Measurements from ENCODE around the gene NFX1.
"Not testable (repeated sequence)": the region's sequence is repeated elsewhere in the genome, so short reads cannot be mapped to it uniquely, and the experiment has no call there.

The NFX1 gene

DNA sequence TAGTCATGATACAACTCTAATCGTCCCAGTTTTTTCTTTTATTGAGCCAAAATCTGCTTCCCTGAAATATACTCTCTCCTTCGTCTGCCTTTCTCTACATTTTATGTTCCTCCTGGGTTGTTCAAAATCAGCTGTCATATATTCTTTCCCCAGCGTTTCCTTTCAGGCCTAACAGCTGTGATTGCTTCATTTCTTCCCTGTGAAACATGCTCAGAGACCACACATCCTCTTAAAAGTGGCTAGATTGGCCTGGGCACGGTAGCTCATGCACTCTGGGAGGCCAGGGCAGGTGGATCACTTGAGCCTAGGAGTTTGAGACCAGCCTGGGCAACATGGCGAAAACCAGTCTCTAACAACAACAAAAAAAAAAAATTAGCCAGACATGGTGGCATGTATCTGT, 25.1 kb downstream of the NFX1 start:
- H3K36me3 Mint-ChIP-seq = peaks cover 29% of the 10 kb centered on the region
- no peak overlapping the region for H3K27ac Mint-ChIP-seq

GRCh38 chr9:33317136-33317535, 26.8 kb downstream of the NFX1 start:
- H3K36me3 Mint-ChIP-seq = peaks cover 37% of the 10 kb centered on the region
- H3K4me3 Mint-ChIP-seq, H3K9me3 Mint-ChIP-seq, H3K27me3 Mint-ChIP-seq, H3K27ac Mint-ChIP-seq: not testable (repeated sequence)
- peaks cover 13% of the 10 kb centered on the region for H3K4me1 Mint-ChIP-seq

More for the DNA sequence above, 25.1 kb downstream of the NFX1 start:
- Mint-ChIP-seq H3K4me3 (no peak overlapping the region), H3K9me3 (no peaks in the 10 kb centered on the region), H3K27me3 (no peaks in the 10 kb centered on the region), H3K4me1 (peaks cover 6% of the 10 kb centered on the region)

GRCh38 chr9:33318225-33318624, 27.9 kb downstream of the NFX1 start:
- Mint-ChIP-seq H3K27me3 (no peaks in the 10 kb centered on the region), H3K4me1 (peaks cover 13% of the 10 kb centered on the region), H3K27ac (no peak overlapping the region), H3K36me3 (peaks cover 43% of the 10 kb centered on the region), H3K9me3 (no peaks in the 10 kb centered on the region), H3K4me3 (no peak overlapping the region)

DNA sequence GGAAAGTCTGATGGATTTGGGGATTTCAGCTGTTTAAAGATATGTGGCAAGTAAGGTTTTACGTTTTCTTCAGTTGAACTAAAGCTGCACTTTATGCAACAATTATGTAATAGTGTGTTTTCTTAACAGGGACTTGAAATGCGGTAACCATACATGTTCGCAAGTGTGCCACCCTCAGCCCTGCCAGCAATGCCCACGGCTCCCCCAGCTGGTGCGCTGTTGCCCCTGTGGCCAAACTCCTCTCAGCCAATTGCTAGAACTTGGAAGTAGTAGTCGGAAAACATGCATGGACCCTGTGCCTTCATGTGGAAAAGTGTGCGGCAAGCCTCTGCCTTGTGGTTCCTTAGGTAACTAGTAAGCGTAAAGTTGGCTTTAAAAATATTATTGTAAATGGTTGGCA, 28.5 kb downstream of the NFX1 start:
- no peaks in the 10 kb centered on the region for H3K9me3 Mint-ChIP-seq
- H3K27ac Mint-ChIP-seq = no peak overlapping the region
- H3K4me1 Mint-ChIP-seq = peaks cover 13% of the 10 kb centered on the region
- no peaks in the 10 kb centered on the region for H3K27me3 Mint-ChIP-seq
- H3K4me3 Mint-ChIP-seq = no peak overlapping the region
- H3K36me3 Mint-ChIP-seq = peaks cover 41% of the 10 kb centered on the region

GRCh38 chr9:33320230-33320567, 29.9 kb downstream of the NFX1 start:
- H3K36me3 Mint-ChIP-seq = peaks cover 42% of the 10 kb centered on the region
- no peaks in the 10 kb centered on the region for H3K27me3 Mint-ChIP-seq
- no peaks in the 10 kb centered on the region for H3K9me3 Mint-ChIP-seq
- peaks cover 13% of the 10 kb centered on the region for H3K4me1 Mint-ChIP-seq
- peak overlapping the region; percentile 75 for H3K27ac Mint-ChIP-seq
- no peak overlapping the region for H3K4me3 Mint-ChIP-seq

GRCh38 chr9:33320568-33321261, 30.4 kb downstream of the NFX1 start:
- Mint-ChIP-seq H3K27ac (peak overlapping the region; percentile 75), H3K36me3 (peaks cover 40% of the 10 kb centered on the region), H3K4me3 (peak overlapping the region; percentile 36)

DNA sequence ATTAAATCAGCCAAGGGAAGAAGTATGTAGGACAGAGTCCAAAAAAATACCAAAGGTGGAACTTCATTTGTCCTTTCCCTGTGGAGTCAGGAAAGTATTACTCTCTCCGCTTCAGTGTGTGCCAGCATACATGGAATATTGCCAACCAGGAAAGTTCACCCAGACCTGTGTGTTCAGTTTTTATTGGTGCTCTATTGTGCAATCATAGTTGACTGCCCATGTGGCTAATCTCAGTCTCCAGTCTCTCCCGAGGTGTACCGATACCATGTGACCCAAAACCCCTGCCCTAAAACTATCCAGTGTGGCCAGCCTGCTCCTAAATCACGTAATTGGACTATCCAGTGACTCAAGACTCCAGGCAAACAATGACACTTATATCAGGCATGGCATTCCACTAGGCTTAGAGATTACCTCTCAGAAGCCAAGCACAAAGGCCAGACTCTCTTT, 38.8 kb downstream of the NFX1 start:
- H3K27me3 Mint-ChIP-seq = no peaks in the 10 kb centered on the region
- H3K4me3 Mint-ChIP-seq = no peak overlapping the region
- no peaks in the 10 kb centered on the region for H3K9me3 Mint-ChIP-seq
- H3K27ac Mint-ChIP-seq = no peak overlapping the region
- peaks cover 24% of the 10 kb centered on the region for H3K36me3 Mint-ChIP-seq
- no peaks in the 10 kb centered on the region for H3K4me1 Mint-ChIP-seq

More at GRCh38 chr9:33320568-33321261, 30.4 kb downstream of the NFX1 start:
- Mint-ChIP-seq H3K27me3 (no peaks in the 10 kb centered on the region), H3K4me1 (peaks cover 13% of the 10 kb centered on the region), H3K9me3 (no peaks in the 10 kb centered on the region)

DNA sequence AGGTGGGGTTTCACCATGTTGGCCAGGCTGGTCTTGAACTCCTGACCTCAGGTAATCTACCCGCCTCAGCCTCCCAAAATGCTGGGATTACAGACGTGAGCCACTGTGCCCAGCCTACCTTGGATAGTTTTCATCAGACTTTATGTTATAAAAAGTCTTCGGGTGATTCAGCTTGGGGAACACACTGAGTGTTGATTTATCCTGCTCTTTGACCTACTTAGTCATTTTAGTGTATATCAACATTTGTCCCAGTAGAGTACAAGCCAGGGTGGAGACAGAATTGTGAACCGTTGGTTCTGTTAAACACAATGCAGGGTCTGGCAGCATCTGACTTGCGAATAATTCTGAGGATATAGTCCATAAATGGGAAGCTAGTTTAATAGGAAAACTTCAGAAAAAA, 39.7 kb downstream of the NFX1 start:
- no peaks in the 10 kb centered on the region for H3K27me3 Mint-ChIP-seq
- H3K9me3 Mint-ChIP-seq = no peaks in the 10 kb centered on the region
- no peak overlapping the region for H3K27ac Mint-ChIP-seq
- H3K4me3 Mint-ChIP-seq = no peak overlapping the region
- H3K36me3 Mint-ChIP-seq = peaks cover 26% of the 10 kb centered on the region
- no peaks in the 10 kb centered on the region for H3K4me1 Mint-ChIP-seq

DNA sequence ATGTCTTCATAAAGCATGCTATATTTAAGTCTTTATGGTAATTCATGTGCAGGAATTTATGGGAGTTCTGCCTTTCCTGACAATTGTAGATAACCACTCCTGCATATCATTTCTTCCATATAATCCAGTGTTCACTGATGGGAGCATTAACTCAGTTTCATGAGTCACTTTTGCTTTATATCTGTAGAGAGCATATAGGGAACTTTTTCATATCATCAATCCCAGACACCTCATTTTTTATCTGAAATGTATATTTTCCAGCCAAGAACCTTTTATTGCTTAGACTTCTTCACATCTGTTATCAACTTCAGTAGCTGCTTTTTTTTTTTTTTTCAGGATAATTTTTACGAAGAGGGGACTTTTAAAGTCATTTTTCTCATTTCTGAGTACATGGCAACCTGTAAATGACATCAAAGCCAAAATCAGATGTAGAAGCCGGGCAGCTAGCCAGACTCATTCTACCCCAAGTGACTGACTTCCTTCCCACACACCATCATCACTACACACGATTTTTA, 41.1 kb downstream of the NFX1 start:
- Mint-ChIP-seq H3K27ac (no peak overlapping the region), H3K4me3 (no peak overlapping the region), H3K27me3 (no peaks in the 10 kb centered on the region), H3K4me1 (no peaks in the 10 kb centered on the region), H3K9me3 (no peaks in the 10 kb centered on the region), H3K36me3 (peaks cover 26% of the 10 kb centered on the region)

DNA sequence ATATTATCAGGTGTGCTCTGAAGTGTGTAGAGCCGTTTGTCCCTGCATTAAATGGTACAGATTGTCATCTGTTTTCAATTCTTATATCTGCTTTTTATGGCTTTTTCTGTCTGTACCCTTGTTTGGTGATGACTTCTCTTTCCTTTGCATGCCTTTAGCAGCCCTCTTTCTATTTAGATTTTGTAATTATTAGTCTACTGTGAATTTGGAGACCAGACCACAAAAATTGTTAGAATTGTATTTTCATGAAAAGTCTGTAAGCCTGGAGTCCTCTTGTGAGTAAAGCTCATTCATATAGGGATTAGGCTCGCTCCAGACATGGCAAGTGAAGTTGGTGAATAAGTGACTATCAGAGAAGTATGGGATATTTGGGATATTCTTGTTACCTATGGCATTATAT, 41.7 kb downstream of the NFX1 start:
- Mint-ChIP-seq H3K36me3 (peaks cover 26% of the 10 kb centered on the region), H3K9me3 (no peaks in the 10 kb centered on the region), H3K4me1 (no peaks in the 10 kb centered on the region), H3K27ac (no peak overlapping the region), H3K4me3 (no peak overlapping the region), H3K27me3 (no peaks in the 10 kb centered on the region)

DNA sequence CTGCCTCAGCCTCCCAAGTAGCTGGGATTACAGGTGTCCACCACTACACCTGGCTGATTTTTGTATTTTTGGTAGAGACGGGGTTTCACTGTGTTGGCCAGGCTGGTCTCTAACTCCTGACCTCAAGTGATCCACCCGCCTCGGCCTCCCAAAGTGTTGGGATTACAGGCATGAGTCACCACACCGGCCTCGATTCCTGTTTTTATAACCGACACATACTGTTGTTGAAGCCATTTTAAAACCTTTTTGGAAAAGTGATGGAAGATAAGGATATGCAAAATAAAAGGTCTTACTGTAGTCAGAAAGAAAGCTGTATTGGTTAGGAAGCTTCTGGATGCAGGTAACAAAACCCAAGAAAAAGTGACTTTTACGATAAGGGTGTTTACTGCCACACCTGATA, 42.6 kb downstream of the NFX1 start:
- H3K36me3 Mint-ChIP-seq = peaks cover 30% of the 10 kb centered on the region

GRCh38 chr9:33340186-33340585, 49.9 kb downstream of the NFX1 start:
- no peaks in the 10 kb centered on the region for H3K27me3 Mint-ChIP-seq
- H3K4me1 Mint-ChIP-seq = peaks cover 6% of the 10 kb centered on the region
- H3K9me3 Mint-ChIP-seq = peaks cover 3% of the 10 kb centered on the region
- H3K36me3 Mint-ChIP-seq = peaks cover 34% of the 10 kb centered on the region
- no peak overlapping the region for H3K4me3 Mint-ChIP-seq
- H3K27ac Mint-ChIP-seq = no peak overlapping the region

More for the DNA sequence above, 42.6 kb downstream of the NFX1 start:
- H3K9me3 Mint-ChIP-seq, H3K27me3 Mint-ChIP-seq, H3K27ac Mint-ChIP-seq, H3K4me1 Mint-ChIP-seq, H3K4me3 Mint-ChIP-seq: not testable (repeated sequence)

DNA sequence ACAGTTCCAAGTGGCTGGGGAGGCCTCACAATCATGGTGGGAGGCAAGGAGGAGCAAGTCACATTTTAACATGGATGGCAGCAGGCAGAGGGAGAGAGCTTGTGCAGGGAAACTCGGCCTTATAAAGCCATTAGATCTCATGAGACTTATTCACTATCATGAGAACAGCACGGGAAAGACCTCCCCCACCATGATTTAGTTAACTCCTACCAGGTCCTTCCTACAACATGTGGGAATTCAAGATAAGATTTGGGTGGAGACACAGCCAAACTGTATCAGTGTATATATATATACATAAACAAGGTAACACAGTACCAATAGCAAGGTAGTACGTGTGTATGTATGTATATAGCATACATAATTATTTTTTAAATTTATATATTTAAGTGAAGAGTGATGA, 50.9 kb downstream of the NFX1 start:
- H3K4me3 Mint-ChIP-seq = no peak overlapping the region
- H3K27me3 Mint-ChIP-seq = no peaks in the 10 kb centered on the region
- H3K36me3 Mint-ChIP-seq = peaks cover 35% of the 10 kb centered on the region
- H3K9me3 Mint-ChIP-seq = peaks cover 3% of the 10 kb centered on the region
- H3K27ac Mint-ChIP-seq = no peak overlapping the region
- H3K4me1 Mint-ChIP-seq = peaks cover 6% of the 10 kb centered on the region

DNA sequence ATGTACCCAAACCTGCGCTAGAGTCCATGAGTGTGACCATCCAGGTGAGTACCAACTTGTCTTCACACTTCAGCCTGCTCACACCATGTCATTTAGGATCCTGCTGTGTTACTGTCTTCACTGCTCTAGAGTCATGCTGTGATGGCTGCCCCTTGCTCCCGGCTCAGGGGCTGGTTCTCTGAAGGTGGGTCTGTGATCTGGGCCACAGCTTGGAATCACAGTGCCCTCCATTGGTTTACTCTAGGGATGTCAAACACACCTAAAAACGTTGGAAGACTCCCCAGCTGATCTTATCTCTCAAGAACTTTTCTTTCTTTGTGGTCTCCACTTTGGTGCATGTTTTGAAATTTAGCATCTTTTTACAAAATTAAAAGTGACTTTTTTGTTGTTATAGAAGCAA, 53.8 kb downstream of the NFX1 start:
- peaks cover 3% of the 10 kb centered on the region for H3K4me1 Mint-ChIP-seq
- peaks cover 3% of the 10 kb centered on the region for H3K9me3 Mint-ChIP-seq
- no peak overlapping the region for H3K4me3 Mint-ChIP-seq
- peaks cover 42% of the 10 kb centered on the region for H3K36me3 Mint-ChIP-seq
- no peak overlapping the region for H3K27ac Mint-ChIP-seq
- H3K27me3 Mint-ChIP-seq = no peaks in the 10 kb centered on the region

DNA sequence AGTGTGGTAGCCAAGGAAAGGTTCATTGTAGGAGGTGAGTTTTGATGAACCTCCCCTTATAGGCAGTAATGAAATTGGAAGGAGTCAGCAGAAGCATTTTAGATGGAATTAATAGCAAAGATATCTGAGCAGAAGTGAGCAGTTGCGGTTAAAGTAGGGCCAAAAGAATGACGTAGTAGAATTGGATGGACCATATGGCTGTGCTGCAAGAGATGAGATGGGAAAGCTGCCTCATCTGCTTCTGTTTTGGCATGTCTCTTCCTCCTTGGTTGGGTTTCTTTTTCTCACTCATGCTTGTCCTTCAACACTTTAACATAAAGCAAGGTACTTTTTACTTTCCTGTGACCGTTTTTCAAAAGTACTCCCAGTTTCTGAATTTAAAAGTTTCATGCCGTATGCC, 56.2 kb downstream of the NFX1 start:
- Mint-ChIP-seq H3K4me1 (no peaks in the 10 kb centered on the region), H3K36me3 (peaks cover 25% of the 10 kb centered on the region), H3K27me3 (no peaks in the 10 kb centered on the region), H3K27ac (no peak overlapping the region), H3K9me3 (no peaks in the 10 kb centered on the region), H3K4me3 (no peak overlapping the region)

DNA sequence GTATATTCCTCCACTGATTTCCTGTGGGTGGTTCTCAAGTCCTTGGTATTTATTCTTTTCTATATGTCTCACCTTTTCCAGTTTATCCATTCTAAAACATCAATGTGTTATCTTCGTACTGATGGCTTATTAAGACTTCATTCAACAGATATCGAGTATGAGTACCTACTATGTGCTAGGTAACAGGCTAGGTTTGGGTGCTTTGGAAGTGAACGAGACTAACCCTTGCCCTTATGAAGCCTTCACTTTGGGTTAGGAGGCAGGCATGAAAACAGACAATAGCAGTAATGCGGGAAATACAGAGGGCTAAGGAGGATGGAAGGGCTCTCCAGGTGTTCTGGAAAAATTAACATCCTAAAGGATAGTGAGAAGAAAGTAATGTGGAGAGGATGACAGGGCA, 58.7 kb downstream of the NFX1 start:
- Mint-ChIP-seq H3K9me3 (no peaks in the 10 kb centered on the region), H3K27me3 (no peaks in the 10 kb centered on the region), H3K4me1 (peaks cover 3% of the 10 kb centered on the region), H3K36me3 (peaks cover 25% of the 10 kb centered on the region), H3K4me3 (no peak overlapping the region), H3K27ac (peak overlapping the region; percentile 25)

DNA sequence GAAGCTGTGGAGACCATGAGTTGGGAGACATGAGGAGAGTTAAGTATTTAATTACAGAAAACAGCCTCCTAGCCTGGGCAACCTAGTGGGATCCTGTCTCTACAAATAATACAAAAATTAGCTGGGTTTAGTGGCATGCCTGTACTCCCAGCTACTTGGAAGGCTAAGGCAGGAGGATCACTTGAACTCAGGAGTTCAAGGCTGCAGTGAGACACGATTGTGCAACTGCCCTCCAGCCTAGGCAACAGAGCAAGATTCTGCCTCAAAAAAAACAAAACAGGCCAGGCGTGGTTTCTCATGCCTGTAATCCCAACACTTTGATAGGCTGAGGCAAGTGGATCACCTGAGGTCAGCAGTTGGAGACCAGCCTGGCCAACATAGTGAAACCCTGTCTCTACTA, 59.4 kb downstream of the NFX1 start:
- H3K4me1 Mint-ChIP-seq = peaks cover 10% of the 10 kb centered on the region
- H3K36me3 Mint-ChIP-seq = peaks cover 23% of the 10 kb centered on the region
- no peak overlapping the region for H3K27ac Mint-ChIP-seq
- H3K9me3 Mint-ChIP-seq = no peaks in the 10 kb centered on the region
- H3K4me3 Mint-ChIP-seq = no peak overlapping the region
- H3K27me3 Mint-ChIP-seq = no peaks in the 10 kb centered on the region
